OCI-LY1 (cell line): ENCODE measurements around the gene VWA8.

Experiments used
- H2AFZ ChIP-seq: fragments of 200-600 bp; sonication (generic), shearing (Covaris generic); 2 replicates; pipeline ENCODE4 v1.6.0; 2014; ENCODE audit warnings: antibody characterized with exemption, mild to moderate bottlenecking, low read length
- H3F3A ChIP-seq: fragments of 200-600 bp; sonication (generic), shearing (Covaris generic); 2 replicates; pipeline ENCODE4 v1.6.0; 2014; ENCODE audit warnings: mild to moderate bottlenecking, antibody characterized with exemption, low read length, moderate library complexity; ENCODE audit not compliant: insufficient read depth
- H3K27ac ChIP-seq: fragments of 200-600 bp; sonication (generic); 2 replicates; pipeline ENCODE4 v1.5.1; 2014; ENCODE audit warnings: low read length, mixed run types, mild to moderate bottlenecking, low read depth; ENCODE audit not compliant: poor library complexity, severe bottlenecking
- H3K27me3 ChIP-seq: fragments of 200-600 bp; sonication (generic); 2 replicates; pipeline ENCODE4 v1.6.0; 2014; ENCODE audit warnings: antibody characterized with exemption, mild to moderate bottlenecking, low read length, moderate library complexity; ENCODE audit not compliant: insufficient read depth
- H3K36me3 ChIP-seq: fragments of 200-600 bp; sonication (generic); 2 replicates; pipeline ENCODE4 v1.6.1; 2014; ENCODE audit warnings: mild to moderate bottlenecking, antibody characterized with exemption, low read length, moderate library complexity, mixed read lengths; ENCODE audit not compliant: insufficient read depth
- H3K4me1 ChIP-seq: fragments of 200-600 bp; sonication (generic); 2 replicates; pipeline ENCODE4 v1.5.1; 2014; ENCODE audit warnings: mild to moderate bottlenecking, low read length, moderate library complexity; ENCODE audit not compliant: insufficient read depth, severe bottlenecking
- H3K4me2 ChIP-seq: fragments of 200-600 bp; sonication (generic), shearing (Covaris generic); 2 replicates; pipeline ENCODE4 v1.6.1; 2014; ENCODE audit warnings: low read length
- H3K4me3 ChIP-seq: fragments of 200-600 bp; sonication (generic); 2 replicates; pipeline ENCODE4 v1.5.1; 2014; ENCODE audit warnings: low read length, low read depth, mild to moderate bottlenecking, mixed read lengths; ENCODE audit not compliant: poor library complexity, severe bottlenecking
- H3K79me2 ChIP-seq: fragments of 200-600 bp; shearing (Covaris generic); 2 replicates; pipeline ENCODE4 v1.6.1; 2016; ENCODE audit warnings: mixed run types, low read length, mixed read lengths; ENCODE audit not compliant: insufficient read depth
- H3K9ac ChIP-seq: fragments of 200-600 bp; sonication (generic), shearing (Covaris generic); 2 replicates; pipeline ENCODE4 v1.6.1; 2014; ENCODE audit warnings: mild to moderate bottlenecking, low read length, mixed read lengths
- H3K9me2 ChIP-seq: fragments of 200-600 bp; sonication (generic), shearing (Covaris generic); 2 replicates; pipeline ENCODE4 v1.6.1; 2014; ENCODE audit warnings: low read depth, mild to moderate bottlenecking, low read length, mixed read lengths
- H3K9me3 ChIP-seq: fragments of 200-600 bp; shearing (Covaris generic); 2 replicates; pipeline ENCODE4 v1.6.1; 2014; ENCODE audit warnings: low read length, mixed read lengths
- H4K20me1 ChIP-seq: fragments of 200-600 bp; sonication (generic), shearing (Covaris generic); 2 replicates; pipeline ENCODE4 v1.6.0; 2016; ENCODE audit warnings: mild to moderate bottlenecking, low read length; ENCODE audit not compliant: insufficient read depth
- CTCF ChIP-seq: fragments of 200-600 bp; sonication (generic), shearing (Covaris generic); IDR thresholded peaks from 2 replicates; pipeline ENCODE4 v1.5.1; 2017; ENCODE audit warnings: mild to moderate bottlenecking, antibody characterized with exemption, low read length, moderate library complexity, mixed read lengths
- EZH2 ChIP-seq: fragments of 200-600 bp; sonication (generic), shearing (Covaris generic); IDR thresholded peaks from 2 replicates; pipeline ENCODE4 v1.8.0; 2017; ENCODE audit warnings: borderline replicate concordance, mixed run types, mild to moderate bottlenecking, antibody characterized with exemption, low read length, moderate library complexity, mixed read lengths

Gene VWA8

GRCh38 chr13:41994696-41995095 lies 33.8 kb upstream of the VWA8 start:
- no peak overlapping the region for H2AFZ ChIP-seq

GRCh38 chr13:41991936-41992335 lies 31.0 kb upstream of the VWA8 start:
- TF ChIP-seq EZH2 = no peak
- TF ChIP-seq CTCF = no peak
- H3K79me2 ChIP-seq = no peaks in the 10 kb centered on the region
- H3K9ac ChIP-seq = no peak overlapping the region
- no peaks in the 10 kb centered on the region for H3K36me3 ChIP-seq
- H3K9me3 ChIP-seq = no peaks in the 10 kb centered on the region
- H3F3A ChIP-seq = no peaks in the 10 kb centered on the region
- H4K20me1 ChIP-seq = no peaks in the 10 kb centered on the region
- no peak overlapping the region for H3K27ac ChIP-seq
- H3K4me3 ChIP-seq = no peak overlapping the region
- H3K4me1 ChIP-seq = no peaks in the 10 kb centered on the region
- H3K27me3 ChIP-seq = no peaks in the 10 kb centered on the region
- H3K9me2 ChIP-seq = no peaks in the 10 kb centered on the region
- H2AFZ ChIP-seq = no peak overlapping the region
- no peak overlapping the region for H3K4me2 ChIP-seq

More at GRCh38 chr13:41994696-41995095, 33.8 kb upstream of the VWA8 start:
- Histone ChIP-seq H3K79me2 (no peaks in the 10 kb centered on the region), H3K36me3 (no peaks in the 10 kb centered on the region; the same call in 1 of the 2 replicates), H3K4me2 (no peak overlapping the region), H3K27me3 (no peaks in the 10 kb centered on the region), H3F3A (no peaks in the 10 kb centered on the region), H4K20me1 (no peaks in the 10 kb centered on the region), H3K27ac (no peak overlapping the region), H3K9ac (no peak overlapping the region), H3K9me3 (no peaks in the 10 kb centered on the region), H3K9me2 (no peaks in the 10 kb centered on the region), H3K4me1 (no peaks in the 10 kb centered on the region), H3K4me3 (no peak overlapping the region)
- TF ChIP-seq EZH2 (no peak), CTCF (no peak)

- H2AFZ ChIP-seq = no peak overlapping the region
- H3K36me3 ChIP-seq = no peaks in the 10 kb centered on the region
- no peaks in the 10 kb centered on the region for H3K4me1 ChIP-seq
- H3F3A ChIP-seq = no peaks in the 10 kb centered on the region
- no peak overlapping the region for H3K9ac ChIP-seq
- no peaks in the 10 kb centered on the region for H3K9me3 ChIP-seq
- H3K27me3 ChIP-seq = no peaks in the 10 kb centered on the region
- H3K9me2 ChIP-seq = no peaks in the 10 kb centered on the region
- no peak overlapping the region for H3K27ac ChIP-seq
- H3K4me3 ChIP-seq = no peak overlapping the region
- no peaks in the 10 kb centered on the region for H3K79me2 ChIP-seq
- no peaks in the 10 kb centered on the region for H4K20me1 ChIP-seq
- no peak overlapping the region for H3K4me2 ChIP-seq
- TF ChIP-seq EZH2 (no peak), CTCF (no peak)
These were observed 27.3 kb upstream of the VWA8 start for GRCh38 chr13:41988244-41988643.
